RWPE2 (cell line): ENCODE results near the gene ZKSCAN4.
A peak's percentile ranks its signal among the peaks of the same experiment; 100 is the strongest.

Source experiments
- ATAC-seq: fragments of 200-7000 bp; cut with Tn5 transposase; 3 replicates; pipeline ENCODE4 v1.9.1; 2021; ENCODE audit warnings: low read depth
- DNase-seq: peaks from one replicate; pipeline ENCODE4 v3.0.0-alpha.2; 2020; ENCODE audit warnings: low spot score
- H3K27ac ChIP-seq: fragments of 450-650 bp; 2 replicates; pipeline ENCODE4 v1.5.1; 2017; ENCODE audit warnings: mild to moderate bottlenecking; ENCODE audit not compliant: poor library complexity, severe bottlenecking
- H3K27me3 ChIP-seq: fragments of 250-450 bp; sonication (Bioruptor Pico); 2 replicates; pipeline ENCODE4 v1.5.1; 2021; ENCODE audit warnings: mild to moderate bottlenecking, moderate library complexity; ENCODE audit not compliant: insufficient read depth, poor library complexity, severe bottlenecking
- H3K36me3 ChIP-seq: fragments of 250-450 bp; sonication (Bioruptor Pico); 2 replicates; pipeline ENCODE4 v1.5.1; 2020; ENCODE audit warnings: low read depth, mild to moderate bottlenecking, moderate library complexity
- H3K4me1 ChIP-seq: fragments of 250-450 bp; sonication (Bioruptor Pico); 2 replicates; pipeline ENCODE4 v1.5.1; 2021; ENCODE audit warnings: mild to moderate bottlenecking, moderate library complexity; ENCODE audit not compliant: insufficient read depth, poor library complexity, severe bottlenecking
- H3K4me3 ChIP-seq: fragments of 250-450 bp; sonication (Bioruptor Pico); 2 replicates; pipeline ENCODE4 v1.5.1; 2021; ENCODE audit warnings: mild to moderate bottlenecking, moderate library complexity; ENCODE audit not compliant: severe bottlenecking
- H3K9me3 ChIP-seq: fragments of 250-450 bp; sonication (Bioruptor Pico); 2 replicates; pipeline ENCODE4 v1.5.1; 2021; ENCODE audit warnings: mild to moderate bottlenecking, moderate library complexity; ENCODE audit not compliant: severe bottlenecking
- CTCF ChIP-seq: fragments of 450-650 bp; IDR thresholded peaks from one replicate; pipeline ENCODE4 v1.5.1; 2017; ENCODE audit warnings: mild to moderate bottlenecking, moderate library complexity; ENCODE audit not compliant: poor library complexity, severe bottlenecking

ZKSCAN4 gene

DNA sequence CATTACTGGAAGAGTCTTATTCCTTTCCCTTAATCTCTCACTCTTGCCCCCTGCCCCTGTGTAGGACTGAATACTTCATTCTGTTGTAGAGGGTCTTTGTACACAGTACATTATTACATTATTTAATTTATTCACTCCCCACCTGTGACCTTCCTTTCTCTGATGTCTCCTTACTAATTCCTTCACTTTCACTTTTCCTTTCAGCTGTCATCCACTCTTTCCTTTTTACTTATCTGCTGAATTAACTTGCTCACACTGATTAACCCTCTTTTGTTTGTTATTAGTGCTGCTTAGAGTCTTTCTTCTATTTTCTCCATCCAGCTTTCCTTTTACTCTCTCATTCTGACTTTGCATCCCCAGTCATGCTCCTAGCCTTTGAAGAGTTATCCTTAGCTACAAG, 22.8 kb upstream of the ZKSCAN4 start:
- no peaks in the 10 kb centered on the region for H3K9me3 ChIP-seq
- no peak for TF ChIP-seq CTCF
- peaks cover under 1% of the 10 kb centered on the region for H3K4me1 ChIP-seq
- H3K4me3 ChIP-seq = no peak overlapping the region
- no peak overlapping the region for H3K27ac ChIP-seq
- peaks cover 23% of the 10 kb centered on the region for H3K36me3 ChIP-seq
- DNase-seq = no peak
- no peak for ATAC-seq
- H3K27me3 ChIP-seq = no peaks in the 10 kb centered on the region

DNA sequence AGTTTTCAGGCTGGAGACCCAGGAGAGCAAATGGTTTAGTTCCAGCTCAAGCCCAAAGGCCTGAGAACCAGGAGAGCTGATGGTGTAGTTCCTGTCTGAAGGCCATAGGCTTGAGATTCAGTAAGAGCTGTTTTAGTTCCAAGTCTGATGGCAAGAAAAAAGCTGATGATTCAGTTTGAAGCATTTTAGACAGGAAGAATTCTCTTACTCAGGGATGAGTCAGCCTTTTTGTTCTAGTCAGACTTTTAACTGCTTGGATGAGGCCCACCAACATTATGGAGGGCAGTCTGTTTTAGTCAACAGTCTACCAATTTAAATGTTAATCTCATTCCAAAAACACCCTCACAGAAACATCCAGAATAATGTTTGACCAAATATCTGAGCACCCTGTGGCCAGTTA, 17.4 kb upstream of the ZKSCAN4 start:
- no peak for TF ChIP-seq CTCF
- Histone ChIP-seq H3K27ac (peak overlapping the region; percentile 58), H3K36me3 (peaks cover 19% of the 10 kb centered on the region), H3K4me3 (no peak overlapping the region), H3K4me1 (peaks cover 23% of the 10 kb centered on the region), H3K9me3 (no peaks in the 10 kb centered on the region), H3K27me3 (no peaks in the 10 kb centered on the region)
- ATAC-seq = peak; percentile 74
- no peak for DNase-seq

GRCh38 chr6:28267695-28268059, 15.6 kb upstream of the ZKSCAN4 start:
- DNase-seq (no peak), ATAC-seq (no peak)
- Histone ChIP-seq H3K36me3 (peaks cover 13% of the 10 kb centered on the region; the same call in 1 of the 2 replicates), H3K4me1 (peaks cover 23% of the 10 kb centered on the region), H3K9me3 (no peaks in the 10 kb centered on the region), H3K4me3 (peak overlapping the region; percentile 97), H3K27ac (peak overlapping the region; percentile 58), H3K27me3 (no peaks in the 10 kb centered on the region)
- TF ChIP-seq CTCF = no peak

- TF ChIP-seq CTCF = no peak
- H3K27me3 ChIP-seq = no peaks in the 10 kb centered on the region
- peaks cover 23% of the 10 kb centered on the region for H3K4me1 ChIP-seq
- peaks cover 13% of the 10 kb centered on the region; the same call in 1 of the 2 replicates for H3K36me3 ChIP-seq
- DNase-seq (peak; percentile 72), ATAC-seq (peak; percentile 94)
- H3K27ac ChIP-seq = peak within 1 kb of the TSS; percentile 58
- H3K9me3 ChIP-seq = no peaks in the 10 kb centered on the region
- peak within 1 kb of the TSS; percentile 97 for H3K4me3 ChIP-seq
Measured at GRCh38 chr6:28266962-28267694, 15.1 kb upstream of the ZKSCAN4 start, which contains the start of gene ZSCAN26. Gene ZSCAN26, plus strand, starts transcription at chr6:28267143. Its CDS starts 4,777 bp downstream, at chr6:28271920.

DNA sequence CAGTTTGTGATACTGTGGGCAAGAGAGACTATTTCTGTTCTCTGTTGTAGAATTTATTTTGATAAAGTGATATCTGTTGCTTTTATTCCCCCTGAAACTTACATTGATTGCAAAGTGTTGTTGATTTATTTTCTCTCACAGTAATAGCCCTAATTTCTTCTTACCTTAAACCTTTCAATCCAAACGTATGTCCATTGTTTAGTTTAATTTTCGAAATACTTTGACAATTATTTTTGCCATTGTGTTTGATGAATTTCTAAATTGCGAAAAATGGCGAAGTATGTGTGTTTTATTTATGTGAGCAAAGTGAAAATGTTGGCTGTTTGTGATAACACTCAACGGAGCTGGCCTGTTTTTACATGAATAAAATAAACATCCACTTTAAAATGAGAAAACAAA, 14.5 kb upstream of the ZKSCAN4 start:
- TF ChIP-seq CTCF = no peak

More for the DNA sequence above, 14.5 kb upstream of the ZKSCAN4 start:
- H3K27ac ChIP-seq = peak overlapping the region; percentile 58
- peaks cover 13% of the 10 kb centered on the region; the same call in 1 of the 2 replicates for H3K36me3 ChIP-seq
- no peak for ATAC-seq
- peak overlapping the region; percentile 97 for H3K4me3 ChIP-seq
- no peaks in the 10 kb centered on the region for H3K9me3 ChIP-seq
- peaks cover 23% of the 10 kb centered on the region for H3K4me1 ChIP-seq
- DNase-seq = no peak
- no peaks in the 10 kb centered on the region for H3K27me3 ChIP-seq
